HEK293 (cell line): ENCODE results near the gene SCFD2.
A peak's percentile ranks its signal among the peaks of the same experiment; 100 is the strongest.

Experiments
- BCL6B ChIP-seq: fragments of 450-650 bp; formaldehyde crosslinking; IDR thresholded peaks from 2 replicates; pipeline ENCODE4 v1.5.1; 2017; ENCODE audit warnings: missing biosample characterization, missing genetic modification characterization
- IKZF3 ChIP-seq: fragments of 450-650 bp; IDR thresholded peaks from 2 replicates; pipeline ENCODE4 v1.5.0; 2018; ENCODE audit warnings: missing biosample characterization, mild to moderate bottlenecking, missing genetic modification characterization, moderate library complexity
- MYNN ChIP-seq: fragments of 450-650 bp; formaldehyde crosslinking; IDR thresholded peaks from 2 replicates; pipeline ENCODE4 v1.5.1; 2016; ENCODE audit warnings: missing biosample characterization, missing genetic modification characterization, borderline replicate concordance
- PATZ1 ChIP-seq: fragments of 450-650 bp; formaldehyde crosslinking; IDR thresholded peaks from 2 replicates; pipeline ENCODE4 v1.5.1; 2016; ENCODE audit warnings: missing biosample characterization, missing genetic modification characterization
- PRDM10 ChIP-seq: fragments of 450-650 bp; formaldehyde crosslinking; IDR thresholded peaks from 2 replicates; pipeline ENCODE4 v1.5.1; 2016; ENCODE audit warnings: missing biosample characterization, missing genetic modification characterization
- SETDB1 ChIP-seq: IDR thresholded peaks from one replicate; pipeline ENCODE4 v1.6.1; 2017; ENCODE audit warnings: mild to moderate bottlenecking, low read length, moderate library complexity, mixed read lengths; ENCODE audit not compliant: insufficient read length
- SP7 ChIP-seq: fragments of 450-650 bp; formaldehyde crosslinking; IDR thresholded peaks from 2 replicates; pipeline ENCODE4 v1.5.1; 2016; ENCODE audit warnings: missing biosample characterization, missing genetic modification characterization
- TSHZ1 ChIP-seq: fragments of 450-650 bp; formaldehyde crosslinking; IDR thresholded peaks from 2 replicates; pipeline ENCODE4 v1.5.1; 2016; ENCODE audit warnings: missing biosample characterization, missing genetic modification characterization, borderline replicate concordance
- ZBTB17 ChIP-seq: fragments of 450-650 bp; formaldehyde crosslinking; IDR thresholded peaks from 2 replicates; pipeline ENCODE4 v1.5.1; 2016; ENCODE audit warnings: missing biosample characterization, missing genetic modification characterization
- ZBTB48 ChIP-seq: fragments of 450-650 bp; formaldehyde crosslinking; IDR thresholded peaks from 2 replicates; pipeline ENCODE4 v1.5.1; 2016; ENCODE audit warnings: missing biosample characterization, missing genetic modification characterization
- ZNF157 ChIP-seq: fragments of 450-650 bp; formaldehyde crosslinking; IDR thresholded peaks from 2 replicates; pipeline ENCODE4 v1.5.1; 2016; ENCODE audit warnings: missing biosample characterization, missing genetic modification characterization
- ZNF18 ChIP-seq: fragments of 450-650 bp; formaldehyde crosslinking; IDR thresholded peaks from 2 replicates; pipeline ENCODE4 v1.5.1; 2016; ENCODE audit warnings: missing biosample characterization, missing genetic modification characterization
- ZNF211 ChIP-seq: fragments of 450-650 bp; formaldehyde crosslinking; IDR thresholded peaks from 2 replicates; pipeline ENCODE4 v1.5.1; 2016; ENCODE audit warnings: low read depth, missing biosample characterization, missing genetic modification characterization
- ZNF223 ChIP-seq: fragments of 450-650 bp; formaldehyde crosslinking; IDR thresholded peaks from 2 replicates; pipeline ENCODE4 v1.5.1; 2016; ENCODE audit warnings: missing biosample characterization, missing genetic modification characterization
- ZNF311 ChIP-seq: fragments of 450-650 bp; formaldehyde crosslinking; IDR thresholded peaks from 2 replicates; pipeline ENCODE4 v1.5.1; 2017; ENCODE audit warnings: missing biosample characterization, missing genetic modification characterization, borderline replicate concordance
- ZNF324 ChIP-seq: fragments of 450-650 bp; formaldehyde crosslinking; IDR thresholded peaks from 2 replicates; pipeline ENCODE4 v1.5.1; 2016; ENCODE audit warnings: missing biosample characterization, missing genetic modification characterization
- ZNF354C ChIP-seq: fragments of 450-650 bp; formaldehyde crosslinking; IDR thresholded peaks from 2 replicates; pipeline ENCODE4 v1.5.1; 2016; ENCODE audit warnings: missing biosample characterization, missing genetic modification characterization, low read depth, borderline replicate concordance
- ZNF530 ChIP-seq: fragments of 450-650 bp; formaldehyde crosslinking; IDR thresholded peaks from 2 replicates; pipeline ENCODE4 v1.5.1; 2016; ENCODE audit warnings: low read depth, missing biosample characterization, missing genetic modification characterization
- ZNF544 ChIP-seq: fragments of 450-650 bp; formaldehyde crosslinking; IDR thresholded peaks from 2 replicates; pipeline ENCODE4 v1.5.0; 2017; ENCODE audit warnings: missing biosample characterization, missing genetic modification characterization
- ZNF549 ChIP-seq: fragments of 450-650 bp; IDR thresholded peaks from 2 replicates; pipeline ENCODE4 v1.5.1; 2018; ENCODE audit warnings: missing biosample characterization, missing genetic modification characterization, mild to moderate bottlenecking, inconsistent platforms, moderate library complexity
- ZNF600 ChIP-seq: fragments of 450-650 bp; formaldehyde crosslinking; IDR thresholded peaks from 2 replicates; pipeline ENCODE4 v1.5.1; 2016; ENCODE audit warnings: missing biosample characterization, missing genetic modification characterization
- ZNF624 ChIP-seq: fragments of 450-650 bp; formaldehyde crosslinking; IDR thresholded peaks from 2 replicates; pipeline ENCODE4 v1.5.1; 2017; ENCODE audit warnings: missing biosample characterization, missing genetic modification characterization
- ZNF692 ChIP-seq: fragments of 450-650 bp; formaldehyde crosslinking; IDR thresholded peaks from 2 replicates; pipeline ENCODE4 v1.5.1; 2016; ENCODE audit warnings: missing biosample characterization, missing genetic modification characterization
- ZNF777 ChIP-seq: fragments of 450-650 bp; formaldehyde crosslinking; IDR thresholded peaks from 2 replicates; pipeline ENCODE4 v1.5.1; 2017; ENCODE audit warnings: missing biosample characterization, missing genetic modification characterization, borderline replicate concordance
- ZNF830 ChIP-seq: fragments of 450-650 bp; IDR thresholded peaks from 2 replicates; pipeline ENCODE4 v1.5.0; 2018; ENCODE audit warnings: missing biosample characterization, missing genetic modification characterization, low read depth, mild to moderate bottlenecking, moderate library complexity

Gene SCFD2

GRCh38 chr4:53377319-53378170 is 11.7 kb upstream of the SCFD2 start, which contains the start of gene FIP1L1 (continued):
- no peak for TF ChIP-seq ZNF18 (tag by site-specific recombination)
- TF ChIP-seq ZNF600 (tag by site-specific recombination), result no peak
- TF ChIP-seq ZNF530 (tag by site-specific recombination), result no peak
- TF ChIP-seq PRDM10 (tag by site-specific recombination), result no peak
- TF ChIP-seq ZNF830 (tag by site-specific recombination), result no peak
- peak; percentile 49 for TF ChIP-seq ZBTB17 (tag by site-specific recombination)
- TF ChIP-seq ZNF324 (tag by site-specific recombination), result peak; percentile 58; the same call in 1 of the 2 replicates
- no peak for TF ChIP-seq ZNF354C (tag by site-specific recombination)
- TF ChIP-seq SP7, result no peak
- no peak for TF ChIP-seq ZNF157 (tag by site-specific recombination)
- peak; percentile 32 for TF ChIP-seq ZNF692 (tag by site-specific recombination)
- no peak for TF ChIP-seq SETDB1
- no peak for TF ChIP-seq ZNF223 (tag by site-specific recombination)
- no peak for TF ChIP-seq ZNF311 (tag by site-specific recombination)
- no peak for TF ChIP-seq ZNF549 (tag by site-specific recombination)
- no peak for TF ChIP-seq ZNF777 (tag by site-specific recombination)
- TF ChIP-seq PATZ1 (tag by site-specific recombination), result peak; percentile 18; the same call in 1 of the 2 replicates
- TF ChIP-seq ZNF544 (tag by site-specific recombination), result no peak
- no peak for TF ChIP-seq MYNN (tag by site-specific recombination)
- TF ChIP-seq IKZF3 (tag by site-specific recombination), result no peak
- TF ChIP-seq TSHZ1, result no peak
- no peak for TF ChIP-seq ZNF624
- TF ChIP-seq ZBTB48, result no peak
- no peak for TF ChIP-seq ZNF211 (tag by site-specific recombination)
- TF ChIP-seq BCL6B (tag by site-specific recombination), result no peak
